GM21423 (cell line): Measurements from ENCODE around the gene FOSL1.
A peak's percentile ranks its signal among the peaks of the same experiment; 100 is the strongest.

ENCODE experiments used
- ATAC-seq: cut with Tn5 transposase; IDR thresholded peaks from one replicate; pipeline ENCODE4 v1.9.1; 2021; ENCODE audit warnings: mild to moderate bottlenecking, moderate library complexity; ENCODE audit not compliant: unreplicated experiment

FOSL1 gene

DNA sequence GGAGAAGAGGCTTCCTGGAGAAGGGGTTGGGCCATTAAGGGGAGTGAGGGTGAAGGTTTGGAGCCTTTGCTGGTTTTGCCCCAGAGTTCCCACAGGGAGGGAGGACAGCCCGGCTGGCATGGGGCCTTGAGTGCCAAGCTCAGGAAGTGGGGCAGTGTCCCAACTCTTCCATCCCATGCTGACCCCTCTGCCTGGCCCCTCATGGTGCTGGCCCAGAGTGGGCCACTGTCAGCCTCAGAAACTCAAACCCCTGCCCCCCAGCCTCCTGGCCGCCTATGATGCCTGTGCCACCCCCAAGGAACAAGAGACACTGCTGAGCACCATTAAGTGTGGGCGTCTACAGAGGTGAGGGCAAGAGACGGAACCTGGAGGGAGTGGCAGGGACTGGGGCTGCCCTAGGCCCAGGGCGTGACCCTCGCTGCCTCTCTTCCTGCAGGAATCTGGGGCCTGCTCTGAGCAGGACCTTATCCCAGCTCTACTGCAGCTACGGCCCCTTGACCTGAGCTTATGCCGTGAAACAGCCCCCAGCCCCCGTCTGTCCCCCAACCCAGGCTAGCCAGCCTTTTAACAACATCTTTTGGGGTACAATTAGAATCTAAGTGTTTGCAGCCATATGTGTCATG lies 34.5 kb downstream of the FOSL1 start:
- ATAC-seq = no peak

- no peak for ATAC-seq
Measured at GRCh38 chr11:65864706-65865471, 35.3 kb downstream of the FOSL1 start.

DNA sequence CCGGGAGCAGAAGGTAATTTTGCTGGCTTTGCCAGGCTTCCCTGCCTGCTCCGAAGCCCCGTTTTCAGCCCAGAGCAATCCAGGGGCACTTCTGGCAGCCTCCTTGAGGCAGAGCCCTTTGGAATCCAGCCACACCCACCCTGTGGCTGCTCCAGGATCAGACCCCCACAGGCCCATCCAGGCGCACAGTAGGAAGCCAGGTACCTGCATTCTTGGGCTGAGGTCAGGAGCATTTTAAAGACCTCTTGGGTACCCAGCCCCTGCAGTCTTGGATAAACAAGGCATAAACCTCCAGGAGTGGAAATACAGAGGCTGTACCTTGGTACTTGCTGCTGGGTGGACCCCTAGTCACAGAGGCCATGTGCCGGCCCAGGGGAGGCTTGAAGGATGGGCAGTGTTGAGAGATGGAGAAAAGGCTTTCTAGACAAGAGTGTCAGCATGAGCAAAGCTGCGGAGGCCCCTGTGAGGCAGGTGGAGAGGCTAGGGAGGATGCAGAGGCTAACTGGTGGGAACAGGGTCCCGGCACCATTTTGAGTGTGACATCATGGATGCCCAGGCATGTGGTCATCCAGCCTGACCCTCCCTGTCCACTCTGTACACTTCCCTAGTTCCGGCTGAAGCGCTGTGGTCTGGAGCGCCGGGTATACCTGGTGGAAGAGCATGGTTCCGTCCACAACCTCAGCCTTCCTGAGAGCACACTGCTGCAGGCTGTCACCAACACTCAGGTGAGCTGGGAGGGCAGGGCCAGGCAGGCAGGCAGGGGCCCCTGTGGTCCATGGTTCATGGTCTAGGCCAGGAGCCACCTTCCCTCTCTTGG lies 36.1 kb downstream of the FOSL1 start:
- ATAC-seq = no peak

GRCh38 chr11:65862941-65863888 lies 37.0 kb downstream of the FOSL1 start:
- ATAC-seq = no peak

GRCh38 chr11:65862191-65862735 lies 37.9 kb downstream of the FOSL1 start:
- ATAC-seq = no peak

DNA sequence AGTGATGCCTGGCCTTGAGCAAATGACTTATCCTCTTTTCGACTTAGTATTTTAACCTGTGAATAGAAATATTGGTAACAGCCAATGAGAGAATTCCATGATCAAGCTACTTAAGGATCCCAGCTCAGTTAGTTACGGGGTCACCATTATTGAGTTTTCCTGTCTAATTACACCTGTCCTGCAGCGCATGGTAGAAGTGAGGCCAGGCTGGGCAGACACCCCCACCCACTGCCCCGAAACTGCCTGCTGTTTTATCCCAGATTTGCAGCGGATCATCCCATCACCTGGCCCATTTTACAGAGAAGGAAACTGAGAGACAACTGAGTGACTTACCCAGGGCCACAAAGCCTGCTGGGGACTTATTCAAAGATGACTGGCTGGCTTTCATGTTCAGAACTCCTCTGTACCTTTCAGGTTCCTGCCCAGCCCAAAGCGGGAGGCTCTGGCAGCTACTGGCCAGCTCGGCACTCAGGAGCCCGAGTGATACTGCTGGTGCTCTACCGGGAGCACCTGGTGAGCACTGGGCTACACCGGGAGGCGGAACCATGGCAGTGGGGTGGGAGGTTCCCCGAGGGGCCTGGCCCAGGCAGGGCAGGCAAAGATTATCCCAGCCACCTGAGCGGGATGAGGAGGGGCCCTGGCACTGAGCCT lies 38.5 kb downstream of the FOSL1 start:
- ATAC-seq = no peak

DNA sequence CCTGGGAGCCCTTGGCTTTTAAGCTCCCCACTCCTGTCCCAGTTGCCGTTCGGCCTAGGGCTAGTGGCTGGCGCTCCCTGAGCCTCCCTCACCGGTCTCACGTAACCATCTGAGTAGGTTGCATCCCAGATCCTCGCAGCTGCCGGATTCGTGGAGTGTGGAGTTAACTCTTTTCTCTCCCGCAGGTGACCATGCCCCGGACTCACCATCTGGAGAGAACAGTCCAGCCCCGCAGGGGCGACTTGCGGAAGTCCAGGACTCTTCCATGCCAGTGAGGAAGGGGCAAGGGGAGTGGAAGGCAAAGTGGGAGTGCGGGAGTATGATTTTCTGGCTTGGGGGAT lies 39.1 kb downstream of the FOSL1 start:
- ATAC-seq = no peak

DNA sequence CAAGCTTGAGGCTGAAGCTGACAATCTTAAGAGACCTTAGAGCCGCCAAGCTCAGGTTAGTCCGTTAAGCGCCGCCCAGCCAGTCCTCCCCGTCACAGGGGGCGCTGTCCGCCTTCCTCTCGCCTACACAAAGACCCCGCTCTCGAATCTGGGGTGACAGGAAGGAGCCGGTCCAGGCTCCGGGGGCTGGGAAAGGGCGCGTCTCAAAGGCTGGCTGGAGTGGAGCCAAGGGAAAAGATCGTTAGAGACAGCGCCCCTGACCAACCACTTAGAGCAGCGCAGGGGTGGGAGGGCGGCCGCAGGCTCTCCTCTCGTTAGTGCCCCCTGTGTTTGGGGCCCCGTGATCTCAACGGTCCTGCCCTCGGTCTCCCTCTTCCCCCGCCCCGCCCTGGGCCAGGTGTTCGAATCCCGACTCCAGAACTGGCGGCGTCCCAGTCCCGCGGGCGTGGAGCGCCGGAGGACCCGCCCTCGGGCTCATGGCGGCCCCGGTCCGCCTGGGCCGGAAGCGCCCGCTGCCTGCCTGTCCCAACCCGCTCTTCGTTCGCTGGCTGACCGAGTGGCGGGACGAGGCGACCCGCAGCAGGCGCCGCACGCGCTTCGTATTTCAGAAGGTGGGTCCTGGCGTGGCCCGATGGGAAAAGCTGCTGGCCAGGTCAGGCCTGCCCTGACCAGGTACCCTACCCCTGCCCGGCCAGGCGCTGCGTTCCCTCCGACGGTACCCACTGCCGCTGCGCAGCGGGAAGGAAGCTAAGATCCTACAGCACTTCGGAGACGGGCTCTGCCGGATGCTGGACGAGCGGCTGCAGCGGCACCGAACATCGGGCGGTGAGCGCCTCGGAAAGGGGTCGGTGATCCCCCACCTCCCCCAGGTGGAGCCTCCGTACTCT lies 39.7 kb downstream of the FOSL1 start, which contains the start of gene MUS81:
Gene MUS81, plus strand, starts transcription at position 156 of the 887 bp plus-strand sequence. Its CDS starts 321 bp downstream, at position 477.
- no peak for ATAC-seq

DNA sequence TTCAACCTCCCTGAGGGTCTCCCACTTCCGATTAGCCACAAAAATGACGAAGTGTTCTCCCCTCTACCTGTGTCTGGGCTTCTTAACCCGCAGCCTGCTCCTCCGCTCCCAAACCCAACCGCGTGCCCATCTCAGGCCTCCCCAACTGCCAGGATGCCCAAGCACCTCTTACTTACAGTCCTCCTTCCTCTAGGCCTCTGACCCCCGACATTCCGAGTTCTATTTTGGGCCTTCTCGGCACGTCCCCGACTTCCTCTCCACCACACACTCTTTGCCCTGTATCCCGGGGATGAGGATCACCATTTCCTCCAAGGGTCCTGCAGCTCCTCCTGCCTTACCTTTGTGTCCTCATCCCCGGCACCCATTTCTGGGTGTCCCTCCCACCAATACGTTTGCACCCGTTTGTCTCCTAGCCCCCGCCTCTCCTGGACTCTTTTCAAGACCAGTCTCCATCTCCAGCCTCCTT lies 40.3 kb downstream of the FOSL1 start:
- ATAC-seq = no peak

DNA sequence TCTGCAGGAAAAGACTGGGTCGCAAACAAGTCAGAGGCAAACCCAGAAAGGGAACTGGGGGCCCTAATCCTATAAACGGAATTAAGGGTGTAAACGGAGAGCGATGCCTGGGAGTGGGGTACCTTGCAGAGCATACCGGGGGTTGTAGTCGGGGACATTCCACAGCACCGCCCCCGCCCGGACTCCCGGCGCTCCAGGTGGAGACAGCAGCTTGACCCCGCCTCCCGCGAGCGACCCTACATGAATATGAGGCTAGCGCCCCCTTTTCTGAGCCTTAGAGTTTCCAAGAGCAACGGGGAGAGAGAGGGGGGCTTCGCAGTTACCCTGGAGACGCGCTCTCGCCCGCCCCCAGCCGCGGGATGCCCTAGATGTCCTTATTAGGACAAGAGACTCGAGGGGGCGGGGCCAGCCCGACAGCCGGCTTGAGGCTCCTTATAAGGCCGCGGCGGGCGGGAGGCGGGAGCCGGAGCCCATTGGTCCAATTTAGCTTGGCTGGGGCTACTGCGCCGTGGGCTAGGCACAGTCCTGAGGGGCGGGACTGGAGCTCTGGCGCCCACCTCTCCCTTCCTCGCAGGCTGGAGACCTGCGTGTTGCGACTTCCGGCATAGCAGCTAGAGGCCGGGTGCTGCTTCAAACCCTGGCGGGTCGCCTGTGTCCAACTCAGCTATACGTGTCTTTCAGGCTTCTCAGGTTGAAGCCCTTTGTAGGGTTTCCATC lies 40.9 kb downstream of the FOSL1 start:
- peak; percentile 53 for ATAC-seq

DNA sequence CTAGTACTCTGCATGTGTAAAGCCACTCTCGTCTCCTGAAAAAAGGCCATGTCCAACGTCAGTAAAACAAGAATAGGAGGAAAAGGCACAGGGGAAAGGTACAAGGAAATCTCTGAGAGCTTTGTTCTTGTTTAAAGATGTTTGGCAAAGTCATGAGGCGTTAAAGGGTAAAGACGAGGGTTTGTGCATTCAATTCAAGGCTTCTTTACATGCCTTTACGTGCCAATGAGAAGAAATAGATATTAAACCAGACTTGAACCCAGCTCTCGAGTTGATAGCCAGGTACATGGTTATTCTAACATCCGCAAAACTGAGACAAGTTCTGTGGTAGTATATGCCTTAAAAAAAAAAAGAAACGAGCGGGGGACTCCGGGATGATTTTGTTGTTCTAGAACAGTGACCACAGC lies 41.5 kb downstream of the FOSL1 start:
- no peak for ATAC-seq

DNA sequence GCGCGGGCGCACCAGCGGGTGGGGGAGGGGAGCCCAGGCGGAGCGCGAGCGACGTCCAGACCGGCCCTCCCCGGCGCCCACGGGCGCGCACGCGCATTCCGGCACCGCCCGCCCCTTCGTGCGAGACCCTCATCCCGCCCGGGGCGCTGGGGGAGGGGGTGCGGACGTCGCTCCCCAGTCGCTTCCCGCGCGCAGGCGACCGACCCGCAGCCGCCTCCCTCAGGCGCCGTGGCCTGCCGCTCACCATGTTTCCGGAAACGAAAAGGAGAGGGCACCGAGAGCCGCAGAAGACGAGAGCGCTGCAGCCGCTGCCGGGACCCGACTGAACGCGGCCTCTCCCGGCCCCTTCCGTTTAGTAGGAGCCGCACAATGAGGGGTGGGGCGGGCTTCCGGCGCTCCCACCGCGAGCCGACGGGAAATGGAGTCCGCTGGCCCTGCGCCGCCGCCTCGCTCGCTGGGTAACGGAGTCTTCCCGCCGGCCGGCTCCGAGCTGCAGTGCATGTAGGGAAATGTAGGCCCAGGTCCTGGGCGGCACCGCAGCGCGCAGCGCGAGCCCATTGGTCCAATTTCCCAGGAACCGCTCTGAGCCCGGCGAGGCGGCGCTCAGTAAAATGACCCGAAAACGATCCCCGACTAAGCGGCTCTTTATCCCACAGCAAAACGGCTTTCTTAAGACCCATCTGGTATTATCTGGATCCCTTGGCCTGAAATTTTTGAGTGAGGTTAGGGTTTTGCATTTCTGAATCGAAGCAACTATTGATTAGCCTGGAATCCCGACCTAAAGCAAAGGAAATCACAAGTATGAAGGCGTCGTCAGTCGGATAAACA lies 42.1 kb downstream of the FOSL1 start, which contains the start of gene CFL1:
Gene CFL1, minus strand, starts transcription at position 328 of the 828 bp plus-strand sequence. Its CDS starts 81 bp downstream, at position 247.
- peak; percentile 42 for ATAC-seq

DNA sequence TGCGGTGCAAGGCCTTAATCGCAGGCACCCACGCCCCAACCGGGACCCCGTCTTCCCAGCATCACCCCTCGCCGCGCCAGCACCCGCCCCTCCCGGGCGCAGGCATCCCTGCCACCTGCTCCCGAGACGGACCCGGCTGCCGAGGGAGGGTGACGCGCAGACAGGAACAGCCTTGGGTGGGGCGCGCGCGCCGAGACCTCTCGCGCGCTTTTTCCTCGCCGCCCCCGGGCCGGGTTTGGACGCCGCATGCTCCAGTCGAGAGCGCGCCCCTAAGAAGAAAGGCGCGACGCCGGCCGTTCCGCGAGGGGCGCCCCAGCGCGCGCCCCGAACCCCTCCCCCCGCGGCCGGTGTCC lies 42.7 kb downstream of the FOSL1 start:
- ATAC-seq = peak; percentile 1

GRCh38 chr11:65856689-65857499 lies 43.3 kb downstream of the FOSL1 start:
- ATAC-seq = peak; percentile 24

- ATAC-seq = no peak
Measured at GRCh38 chr11:65855927-65856363, 44.2 kb downstream of the FOSL1 start.
